T47D (cell line): ENCODE data around the gene PTH.

ENCODE experiments used
- DNase-seq, 2 experiments: peaks; one replicate each; pipeline versions ENCODE4 v3.0.0 to v3.0.0-alpha.2; 2011 to 2012; ENCODE audit warnings: low read depth in 1 of 2, low spot score in 1 of 2
- JUND ChIP-seq: IDR thresholded peaks from 2 replicates; pipeline ENCODE4 v1.6.1; 2012; ENCODE audit warnings: low read depth
- in situ Hi-C: cut with HindIII; loops from 2 replicates; pipeline ENCODE4 v1.10.0; 2016; ENCODE audit warnings: low sequenced_read_pairs, low pct_unique_long_range_greater_than_20kb

Gene PTH

GRCh38 chr11:13495929-13496328 lies at the start of gene PTH:
PTH (minus strand) TSS chr11:13495997; CDS start chr11:13492855, 3,142 bp downstream.
- TF ChIP-seq JUND: no peak
- in situ Hi-C loops: no loop called here
- no peak for DNase-seq

GRCh38 chr11:13538044-13538443 lies 42.2 kb upstream of the PTH start:
- no peak for TF ChIP-seq JUND
- DNase-seq: no peak
- in situ Hi-C loops: no loop called here

DNA sequence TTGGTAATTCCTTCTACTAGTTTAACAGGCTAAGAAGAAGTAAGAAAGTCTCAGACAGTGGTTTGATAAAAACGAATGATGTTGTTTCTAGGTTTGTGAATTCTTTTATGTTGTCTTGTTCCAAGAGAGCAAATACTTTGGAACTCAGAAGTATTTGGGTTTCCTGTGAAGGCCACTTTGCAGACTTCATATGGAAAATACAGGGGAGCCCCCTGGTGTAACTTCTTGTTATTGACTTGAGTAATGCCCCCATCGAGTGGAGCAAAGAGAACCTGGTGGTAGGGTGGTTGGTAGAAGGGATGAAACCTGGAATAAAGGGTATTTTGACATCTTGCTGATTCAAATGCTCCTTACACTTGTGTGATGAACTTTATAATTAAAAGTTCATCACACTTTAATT lies 40.0 kb upstream of the PTH start:
- in situ Hi-C loops: no loop called here
- TF ChIP-seq JUND: no peak
- peak in 1 of 2 experiments; percentile 33 for DNase-seq

- TF ChIP-seq JUND: no peak
- no peak for DNase-seq
- in situ Hi-C loops: no loop called here
These were observed 38.6 kb upstream of the PTH start for GRCh38 chr11:13534358-13534757.

DNA sequence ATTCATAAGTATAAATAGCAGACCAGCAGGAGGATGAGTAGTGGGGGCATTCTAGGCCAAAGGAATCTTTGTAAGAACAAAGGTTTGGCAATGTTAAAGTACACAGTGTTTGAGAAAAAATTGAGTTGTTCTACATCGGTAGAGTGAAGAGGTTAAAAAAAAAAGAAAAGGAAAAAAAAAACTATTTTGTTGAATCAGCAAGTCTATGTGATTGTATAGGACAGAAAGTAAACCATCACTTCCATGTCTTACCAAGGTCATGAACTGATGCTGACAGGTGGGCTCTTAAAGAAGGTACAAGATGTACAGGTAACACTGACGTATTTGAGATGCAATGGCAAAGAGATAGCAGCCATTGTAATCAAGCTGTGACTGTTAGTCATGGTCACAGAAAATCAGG lies 29.5 kb upstream of the PTH start:
- no peak for DNase-seq
- no peak for TF ChIP-seq JUND
- in situ Hi-C loops: no loop called here

DNA sequence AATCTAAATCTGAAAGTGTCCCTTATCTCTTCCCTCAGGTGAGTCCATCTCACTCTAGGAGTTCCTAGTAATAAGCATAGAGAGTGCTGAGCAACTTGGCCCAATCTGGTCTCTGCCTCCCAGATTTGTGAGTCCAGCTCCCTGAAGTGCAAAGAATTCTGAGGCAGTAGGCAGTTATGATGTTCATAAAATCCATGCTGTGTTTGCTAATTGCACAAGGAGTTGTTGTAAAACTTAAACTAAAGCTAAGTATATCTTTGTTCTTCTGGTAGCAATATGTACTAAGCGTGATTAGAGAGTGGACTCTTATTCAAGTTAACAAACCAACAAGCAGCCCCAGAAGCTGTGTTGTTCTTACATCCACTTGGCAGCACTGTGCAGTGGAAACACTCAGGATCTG lies 7.6 kb upstream of the PTH start:
- in situ Hi-C loops: no loop called here
- no peak for DNase-seq
- no peak for TF ChIP-seq JUND

GRCh38 chr11:13502492-13502891 lies 6.7 kb upstream of the PTH start:
- no peak for DNase-seq
- TF ChIP-seq JUND: no peak
- in situ Hi-C loops: no loop called here

DNA sequence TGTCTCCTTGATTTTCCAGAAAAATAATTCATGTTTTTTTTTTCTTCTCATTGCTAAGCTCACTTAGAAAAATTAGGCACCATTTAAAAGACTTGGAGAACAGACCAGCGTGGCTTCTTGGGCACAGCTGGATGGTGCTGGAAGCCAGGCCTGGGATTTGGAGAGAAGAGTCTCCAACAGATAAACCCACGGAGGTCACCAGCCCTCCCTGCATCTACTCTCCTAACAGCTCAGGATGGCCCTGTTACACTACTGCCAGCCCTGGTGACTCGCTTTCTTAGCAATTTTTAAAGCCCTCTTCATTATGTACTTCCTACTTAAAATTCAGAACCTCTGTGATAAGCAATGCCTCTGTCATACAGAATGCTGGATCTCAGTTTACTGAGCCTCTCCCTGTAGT lies 1.7 kb downstream of the PTH start:
- in situ Hi-C loops: no loop called here
- DNase-seq: no peak
- TF ChIP-seq JUND: no peak

- in situ Hi-C loops: no loop called here
- DNase-seq: peak; percentile 35 to 78
- TF ChIP-seq JUND: no peak
These were observed 8.2 kb downstream of the PTH start for GRCh38 chr11:13487661-13488030.

DNA sequence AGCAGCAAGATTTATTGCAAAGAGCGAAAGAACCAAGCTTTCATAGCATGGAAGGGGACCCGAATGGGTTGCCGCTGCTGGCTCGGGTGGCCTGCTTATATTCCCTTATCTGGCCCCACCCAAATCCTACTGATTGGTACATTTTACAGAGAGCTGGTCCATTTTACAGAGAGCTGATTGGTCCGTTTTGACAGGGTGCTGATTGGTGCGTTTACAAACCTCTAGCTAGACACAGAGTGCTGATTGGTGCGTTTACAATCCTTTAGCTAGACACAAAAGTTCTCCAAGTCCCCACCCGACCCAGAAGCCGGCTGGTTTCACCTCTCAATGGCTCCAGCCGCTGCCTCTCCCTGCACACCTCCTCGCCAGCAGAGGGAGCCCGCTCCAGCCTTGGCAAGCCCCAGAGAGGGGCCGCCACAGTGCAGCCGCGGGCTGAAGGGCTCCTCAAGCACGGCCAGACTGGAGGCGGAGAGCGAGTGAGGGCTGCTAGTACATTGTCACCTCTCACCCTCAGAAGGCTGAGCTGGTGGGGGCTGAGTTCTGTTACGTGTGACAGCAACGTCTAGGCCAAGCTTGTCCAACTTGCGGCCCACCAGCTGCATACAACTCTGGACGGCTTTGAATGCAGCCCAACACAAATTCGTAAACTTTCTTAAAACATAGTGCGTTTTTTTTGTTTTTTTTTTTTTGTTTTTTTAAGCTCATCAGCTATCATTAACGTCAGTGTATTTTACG lies 8.7 kb downstream of the PTH start:
- no peak for TF ChIP-seq JUND
- in situ Hi-C loops: no loop called here
- peak in 1 of 2 experiments; percentile 85 for DNase-seq

GRCh38 chr11:13480198-13480597 lies 15.6 kb downstream of the PTH start:
- DNase-seq: peak in 1 of 2 experiments; percentile 75
- in situ Hi-C loops: no loop called here
- no peak for TF ChIP-seq JUND

DNA sequence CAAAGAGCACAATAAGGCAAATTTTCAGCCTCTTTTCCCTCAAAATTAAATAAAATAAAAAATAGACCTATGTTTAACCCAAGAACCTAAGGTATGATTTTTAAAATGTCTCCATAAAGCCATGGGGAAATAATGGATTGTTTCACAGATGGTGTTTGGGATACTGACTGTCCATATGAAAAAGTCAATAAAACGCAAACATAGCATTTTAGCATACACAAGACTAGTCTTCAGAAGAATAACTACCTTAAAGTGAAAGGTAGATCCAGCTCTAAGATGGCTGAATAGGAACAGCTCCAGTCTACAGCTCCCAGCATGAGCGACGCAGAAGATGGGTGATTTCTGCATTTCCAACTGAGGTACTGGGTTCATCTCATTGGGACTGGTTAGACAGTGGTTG lies 16.1 kb downstream of the PTH start:
- no peak for DNase-seq
- no peak for TF ChIP-seq JUND
- in situ Hi-C loops: no loop called here

DNA sequence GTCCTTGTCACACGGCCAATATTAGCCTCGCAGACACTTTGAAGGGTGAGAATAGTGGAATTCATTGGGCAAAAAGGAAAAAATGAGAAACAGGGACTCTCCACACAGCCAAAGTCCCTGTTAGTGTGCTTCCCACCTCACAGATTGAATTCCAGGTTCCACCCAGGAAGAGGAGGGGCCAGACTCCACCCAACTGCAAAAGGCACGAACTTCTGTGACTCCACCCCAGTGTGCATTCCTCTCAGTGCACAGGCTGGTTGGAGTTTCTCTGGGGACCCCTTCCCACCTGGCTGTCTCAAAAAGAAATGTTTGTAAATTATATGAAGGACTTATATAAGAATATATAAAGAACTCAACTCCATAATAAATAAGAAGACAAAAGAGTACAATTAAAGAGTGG lies 20.7 kb downstream of the PTH start:
- DNase-seq: no peak
- no peak for TF ChIP-seq JUND
- in situ Hi-C loops: no loop called here
